Measurements from ENCODE around the gene CDC42EP4.

Gene CDC42EP4

GRCh38 chr17:73305845-73306836 lies 5.7 kb downstream of the CDC42EP4 start:
- no peak for TF ChIP-seq CTCF (IDR thresholded peaks at IDR 0.05; ENCODE audit: borderline replicate concordance, insufficient read depth, low read depth, low read length)
- no peak overlapping the region for H3K4me3 ChIP-seq (ENCODE audit: low read depth, low read length)

- no peak overlapping the region for H3K4me3 ChIP-seq (ENCODE audit: low read depth, low read length)
- no peak for TF ChIP-seq CTCF (IDR thresholded peaks at IDR 0.05; ENCODE audit: borderline replicate concordance, insufficient read depth, low read depth, low read length)
These were observed 6.6 kb downstream of the CDC42EP4 start for GRCh38 chr17:73304971-73305812.

GRCh38 chr17:73304438-73304837 lies 7.4 kb downstream of the CDC42EP4 start:
- H3K4me3 ChIP-seq (ENCODE audit: low read depth, low read length): no peak overlapping the region
- TF ChIP-seq CTCF (IDR thresholded peaks at IDR 0.05; ENCODE audit: borderline replicate concordance, insufficient read depth, low read depth, low read length): no peak

GRCh38 chr17:73302189-73302588 lies 9.6 kb downstream of the CDC42EP4 start:
- no peak overlapping the region for H3K4me3 ChIP-seq (ENCODE audit: low read depth, low read length)
- no peak for TF ChIP-seq CTCF (IDR thresholded peaks at IDR 0.05; ENCODE audit: borderline replicate concordance, insufficient read depth, low read depth, low read length)

- no peak overlapping the region for H3K4me3 ChIP-seq (ENCODE audit: low read depth, low read length)
- no peak for TF ChIP-seq CTCF (IDR thresholded peaks at IDR 0.05; ENCODE audit: borderline replicate concordance, insufficient read depth, low read depth, low read length)
These were observed 10.4 kb downstream of the CDC42EP4 start for GRCh38 chr17:73301369-73301768.

- no peak overlapping the region for H3K4me3 ChIP-seq (ENCODE audit: low read depth, low read length)
- no peak for TF ChIP-seq CTCF (IDR thresholded peaks at IDR 0.05; ENCODE audit: borderline replicate concordance, insufficient read depth, low read depth, low read length)
These were observed 11.4 kb downstream of the CDC42EP4 start for GRCh38 chr17:73300392-73300791.
